UCSD-AML1 (cell line): ENCODE results near the gene SPTLC1.
"Not testable (repeated sequence)": the region's sequence is repeated elsewhere in the genome, so short reads cannot be mapped to it uniquely, and the experiment has no call there.

Source experiments
- DNase-seq: peaks from one replicate; lab custom pipeline; 2025; ENCODE audit not compliant: unreplicated experiment; lab: John Stamatoyannopoulos, UW

The SPTLC1 gene

GRCh38 chr9:92035687-92036410 is 79.4 kb downstream of the SPTLC1 start:
- no peak for DNase-seq

- DNase-seq: no peak
Measured at GRCh38 chr9:92035146-92035545, 80.1 kb downstream of the SPTLC1 start.

GRCh38 chr9:92033991-92034390 is 81.2 kb downstream of the SPTLC1 start:
- DNase-seq: no peak

GRCh38 chr9:92033307-92033706 is 81.9 kb downstream of the SPTLC1 start:
- no peak for DNase-seq

GRCh38 chr9:92032891-92033290 is 82.3 kb downstream of the SPTLC1 start:
- DNase-seq: no peak

GRCh38 chr9:92030367-92030766 is 84.8 kb downstream of the SPTLC1 start:
- no peak for DNase-seq

- no peak for DNase-seq
Measured at GRCh38 chr9:92029553-92029952, 85.7 kb downstream of the SPTLC1 start.

GRCh38 chr9:92026206-92027002 is 88.8 kb downstream of the SPTLC1 start:
- no peak for DNase-seq

- DNase-seq: not testable (repeated sequence)
Measured at GRCh38 chr9:92021785-92022541, 93.2 kb downstream of the SPTLC1 start.

GRCh38 chr9:92019658-92020057 is 95.6 kb downstream of the SPTLC1 start:
- DNase-seq: no peak

- no peak for DNase-seq
Measured at GRCh38 chr9:92010705-92011536, 104.3 kb downstream of the SPTLC1 start.

GRCh38 chr9:92010253-92010652 is 105.0 kb downstream of the SPTLC1 start:
- DNase-seq: not testable (repeated sequence)

GRCh38 chr9:92008041-92008440 is 107.2 kb downstream of the SPTLC1 start:
- DNase-seq: no peak

GRCh38 chr9:92004045-92004392 is 111.2 kb downstream of the SPTLC1 start:
- no peak for DNase-seq

- DNase-seq: no peak
Measured at GRCh38 chr9:92003308-92004044, 111.7 kb downstream of the SPTLC1 start.

GRCh38 chr9:92001948-92002347 is 113.3 kb downstream of the SPTLC1 start:
- not testable (repeated sequence) for DNase-seq

GRCh38 chr9:92001244-92001643 is 114.0 kb downstream of the SPTLC1 start:
- no peak for DNase-seq

- DNase-seq: no peak
Measured at GRCh38 chr9:91995000-91995655, 120.1 kb downstream of the SPTLC1 start.

- DNase-seq: no peak
Measured at GRCh38 chr9:91994422-91994821, 120.8 kb downstream of the SPTLC1 start.
